H1 (cell line): Measurements from ENCODE around the gene KCNH5. TPM values are rescaled to one million over a fixed set of nuclear protein-coding genes. Genes with fewer than 3 reads are reported as not detected.

Experiments used
- CTCF ChIA-PET: fragments of 300-600 bp; sonication (Branson Sonifier 250); formaldehyde crosslinking; loops from one replicate; lab custom pipeline; 2021; ENCODE audit not compliant: partially characterized antibody; lab: Charles Lee
- POLR2A ChIA-PET: fragments of 300-600 bp; sonication (Branson Sonifier 250); formaldehyde crosslinking; loops from one replicate; lab custom pipeline; 2021; ENCODE audit warnings: inconsistent platforms; ENCODE audit not compliant: partially characterized antibody; lab: Charles Lee
- DNase-seq, 2 experiments: peaks; one replicate each; pipeline versions ENCODE4 v3.0.0 to v3.0.0-alpha.2; 2010 to 2022; ENCODE audit warnings: low spot score in 2 of 2, low read depth in 1 of 2, mixed read lengths in 1 of 2
- FAIRE-seq: peaks from 2 replicates; lab custom pipeline; 2011; peaks lifted over from hg19 to GRCh38; lab: Jason Lieb, UNC
- H2AFZ ChIP-seq: 2 replicates; pipeline ENCODE4 v1.8.1; 2012; ENCODE audit warnings: low read length, inconsistent platforms
- H2AK5ac ChIP-seq: 2 replicates; pipeline ENCODE4 v1.6.1; 2013; ENCODE audit warnings: low read depth, low read length
- H2BK120ac ChIP-seq: replicated peaks from 2 replicates; pipeline ENCODE3; 2013; ENCODE audit warnings: low read depth, low read length, inconsistent platforms
- H2BK12ac ChIP-seq: 2 replicates; pipeline ENCODE4 v1.6.1; 2013; ENCODE audit warnings: low read depth, low read length
- H2BK15ac ChIP-seq: 2 replicates; pipeline ENCODE4 v1.6.1; 2013; ENCODE audit warnings: low read length
- H2BK20ac ChIP-seq: 2 replicates; pipeline ENCODE4 v1.6.1; 2013; ENCODE audit warnings: low read length
- H2BK5ac ChIP-seq: 2 replicates; pipeline ENCODE4 v1.6.1; 2013; ENCODE audit warnings: low read depth, low read length
- H3K14ac ChIP-seq: 2 replicates; pipeline ENCODE4 v1.6.1; 2013; ENCODE audit warnings: inconsistent platforms; ENCODE audit not compliant: insufficient read length
- H3K18ac ChIP-seq: 2 replicates; pipeline ENCODE4 v1.6.1; 2013; ENCODE audit warnings: low read length; ENCODE audit errors: extremely low read depth
- H3K23ac ChIP-seq: 2 replicates; pipeline ENCODE4 v1.6.1; 2013; ENCODE audit warnings: inconsistent platforms; ENCODE audit not compliant: insufficient read length
- H3K23me2 ChIP-seq: 2 replicates; pipeline ENCODE4 v1.6.1; 2013; ENCODE audit warnings: low read depth, low read length
- H3K27ac ChIP-seq: 2 replicates; pipeline ENCODE4 v1.6.1; 2011; ENCODE audit warnings: low read depth, low read length, inconsistent platforms
- H3K27me3 ChIP-seq, 4 experiments: replicated peaks in 1 of 4; 1 replicate in 1 of 4; 2 replicates in 3 of 4; pipeline versions ENCODE4 v1.6.1 to v1.8.1; 2011 to 2013; ENCODE audit warnings: low read length in 3 of 4, mild to moderate bottlenecking in 3 of 4, inconsistent platforms in 2 of 4, mixed read lengths in 2 of 4, moderate library complexity in 1 of 4; ENCODE audit not compliant: control insufficient read depth in 3 of 4, insufficient read depth in 3 of 4; ENCODE audit errors: extremely low read depth in 1 of 4
- H3K36me3 ChIP-seq, 4 experiments: 2 replicates each; pipeline versions ENCODE4 v1.6.1 to v1.8.1; 2011 to 2013; ENCODE audit warnings: mild to moderate bottlenecking in 4 of 4, low read length in 3 of 4, moderate library complexity in 2 of 4, control low read depth in 1 of 4, inconsistent platforms in 1 of 4; ENCODE audit not compliant: insufficient read depth in 4 of 4, control insufficient read depth in 2 of 4
- H3K4ac ChIP-seq: replicated peaks from 2 replicates; pipeline ENCODE3; 2013; ENCODE audit warnings: low read length, low read depth, mixed read lengths, inconsistent platforms; ENCODE audit not compliant: insufficient read length
- H3K4me1 ChIP-seq, 4 experiments: replicated peaks in 1 of 4; 1 replicate in 1 of 4; 2 replicates in 3 of 4; pipeline versions ENCODE4 v1.6.1 to v1.8.1; 2011 to 2013; ENCODE audit warnings: low read length in 3 of 4, inconsistent platforms in 2 of 4, mixed read lengths in 1 of 4; ENCODE audit not compliant: insufficient read depth in 4 of 4, control insufficient read depth in 3 of 4
- H3K4me2 ChIP-seq, 2 experiments: 2 replicates each; pipeline versions ENCODE4 v1.6.1 to v1.8.1; 2011 to 2013; ENCODE audit warnings: low read depth in 2 of 2, low read length in 2 of 2, control low read depth in 1 of 2, inconsistent platforms in 1 of 2, mild to moderate bottlenecking in 1 of 2; ENCODE audit not compliant: insufficient read depth in 1 of 2
- H3K4me3 ChIP-seq, 4 experiments: fragments of 200-600, 300-600 bp in 1 of 4; sonication (generic), shearing (Covaris generic), sonication (Bioruptor Twin) in 1 of 4; 2 replicates each; pipeline versions ENCODE4 v1.5.1 to v1.8.1; 2011 to 2016; ENCODE audit warnings: low read length in 4 of 4, low read depth in 3 of 4, control low read depth in 2 of 4, inconsistent platforms in 2 of 4, mild to moderate bottlenecking in 2 of 4, mixed read lengths in 1 of 4, moderate library complexity in 1 of 4; ENCODE audit not compliant: insufficient read depth in 2 of 4; ENCODE audit errors: extremely low read depth in 1 of 4
- H3K56ac ChIP-seq: replicated peaks from 2 replicates; pipeline ENCODE3; 2013; ENCODE audit warnings: low read depth, mild to moderate bottlenecking, mixed read lengths, low read length, inconsistent platforms; ENCODE audit not compliant: insufficient read length
- H3K79me1 ChIP-seq: 2 replicates; pipeline ENCODE4 v1.6.1; 2013; ENCODE audit warnings: low read depth, low read length, control low read depth
- H3K79me2 ChIP-seq, 2 experiments: 2 replicates each; pipeline versions ENCODE4 v1.6.1 to v1.8.1; 2012 to 2013; ENCODE audit warnings: low read length in 2 of 2, mild to moderate bottlenecking in 2 of 2, inconsistent platforms in 1 of 2; ENCODE audit not compliant: insufficient read depth in 2 of 2, control insufficient read depth in 1 of 2
- H3K9ac ChIP-seq, 4 experiments: replicated peaks in 1 of 4; 1 replicate in 1 of 4; 2 replicates in 3 of 4; pipeline versions ENCODE4 v1.6.1 to v1.8.1; 2011 to 2013; ENCODE audit warnings: low read depth in 3 of 4, low read length in 3 of 4, control low read depth in 2 of 4, mild to moderate bottlenecking in 2 of 4, moderate library complexity in 2 of 4, inconsistent platforms in 1 of 4; ENCODE audit errors: extremely low read depth in 1 of 4
- H3K9me3 ChIP-seq, 2 experiments: 2 replicates each; pipeline versions ENCODE4 v1.6.1 to v1.8.1; 2012 to 2013; ENCODE audit warnings: mild to moderate bottlenecking in 2 of 2, moderate library complexity in 2 of 2, control low read depth in 1 of 2, inconsistent platforms in 1 of 2, low read depth in 1 of 2, low read length in 1 of 2, mixed read lengths in 1 of 2; ENCODE audit not compliant: insufficient read depth in 2 of 2
- H4K20me1 ChIP-seq, 2 experiments: replicated peaks in 1 of 2; 2 replicates each; pipeline versions ENCODE3 to v1.8.1; 2011 to 2013; ENCODE audit warnings: inconsistent platforms in 2 of 2, low read length in 2 of 2, mild to moderate bottlenecking in 1 of 2; ENCODE audit not compliant: insufficient read depth in 2 of 2, control insufficient read depth in 1 of 2
- H4K5ac ChIP-seq: 2 replicates; pipeline ENCODE4 v1.6.1; 2013; ENCODE audit warnings: low read length, low read depth, mixed read lengths, inconsistent platforms; ENCODE audit not compliant: insufficient read length
- H4K8ac ChIP-seq: 2 replicates; pipeline ENCODE4 v1.8.0; 2013; ENCODE audit warnings: mild to moderate bottlenecking, moderate library complexity, low read length, inconsistent platforms; ENCODE audit not compliant: insufficient read depth; ENCODE audit errors: extremely low read depth
- H4K91ac ChIP-seq: replicated peaks from 2 replicates; pipeline ENCODE3; 2013; ENCODE audit warnings: low read length, mixed read lengths, inconsistent platforms; ENCODE audit not compliant: insufficient read length
- CHD7 ChIP-seq: fragments of 300-600 bp; sonication (generic); IDR thresholded peaks from 2 replicates; pipeline ENCODE4 v1.7.1; 2012; ENCODE audit warnings: low read length, moderate library complexity, mild to moderate bottlenecking, inconsistent platforms; ENCODE audit not compliant: insufficient replicate concordance
- WGBS, 2 experiments: shearing (Covaris generic) in 1 of 2; methylation state at CpG; one replicate each; pipeline versions ENCODE4 v1.1.6 to v1.1.7; 2013 to 2015; ENCODE audit warnings: low lambda C conversion rate in 2 of 2, mixed read lengths in 2 of 2, inconsistent platforms in 1 of 2, low coverage in 1 of 2, missing lambda C conversion rate in 1 of 2; ENCODE audit not compliant: insufficient replicate concordance in 2 of 2, insufficient coverage in 1 of 2, insufficient read length in 1 of 2; ENCODE audit errors: extremely low coverage in 1 of 2, missing lambda C conversion rate in 1 of 2; 5-methylcytosine and 5-hydroxymethylcytosine counted together
- polyA plus RNA-seq, 7 experiments: library from polyadenylated mRNA; depleted of rRNA in 3 of 7; stranded (reverse) in 5 of 7; unstranded in 2 of 7; fragments of >200 nt in 5 of 7; fragments of 200-250 nt in 2 of 7; gene quantifications; 1 replicate in 5 of 7; 2 replicates in 1 of 7; 4 replicates in 1 of 7; pipeline versions ENCODE4 v1.2.1 to v1.2.3, GENCODE V29; 2011 to 2013; ENCODE audit warnings: missing spikeins in 2 of 7, mixed read lengths in 2 of 7
- total RNA-seq: library from RNA; stranded (reverse); fragmentation: NEBNext Ultra II Directional; extraction: Animal tissue kit (Norgen Biotek cat#: 25700); gene quantifications from 2 replicates; pipeline ENCODE4 v1.2.1, GENCODE V29; 2021

KCNH5 gene
- total and polyA plus RNA-seq, 2 of the 8 experiments (the other 6 are each of a cell fraction or from before 2014, with no cell fraction given), result 0.24 to 0.50 TPM

GRCh38 chr14:62819931-62820330, 225.3 kb downstream of the KCNH5 start:
- no peak overlapping the region for H2BK5ac ChIP-seq
- no peak overlapping the region for H2BK20ac ChIP-seq
- H3K27me3 ChIP-seq, result no peaks in the 10 kb centered on the region
- ChIA-PET CTCF (no interaction called here), POLR2A (no interaction called here)
- WGBS, 2 experiments, result 86% methylated on average over 1 of the region's 1 CpG; no CpG with 5 or more reads in 1 of the 2 experiments
- no peak overlapping the region for H4K91ac ChIP-seq
- H3K14ac ChIP-seq, result no peak overlapping the region
- H3K23ac ChIP-seq, result no peak overlapping the region
- H3K79me2 ChIP-seq, result no peaks in the 10 kb centered on the region
- no peaks in the 10 kb centered on the region for H3K36me3 ChIP-seq
- FAIRE-seq (no peak), DNase-seq (no peak)
- no peaks in the 10 kb centered on the region for H4K20me1 ChIP-seq
- H2AK5ac ChIP-seq, result no peak overlapping the region
- H2BK12ac ChIP-seq, result no peak overlapping the region
- H3K18ac ChIP-seq, result no peak overlapping the region
- no peak overlapping the region for H3K9ac ChIP-seq
- no peaks in the 10 kb centered on the region; a peak in 1 of 4 replicates for H3K9me3 ChIP-seq
- no peak overlapping the region for H2AFZ ChIP-seq
- no peak overlapping the region for H3K56ac ChIP-seq
- H3K4ac ChIP-seq, result no peak overlapping the region
- H3K23me2 ChIP-seq, result no peaks in the 10 kb centered on the region
- no peak overlapping the region for H3K27ac ChIP-seq
- no peak overlapping the region for H3K4me2 ChIP-seq
- H4K8ac ChIP-seq, result no peak overlapping the region
- no peak overlapping the region for H2BK120ac ChIP-seq
- H3K79me1 ChIP-seq, result no peaks in the 10 kb centered on the region
- H2BK15ac ChIP-seq, result no peak overlapping the region
- no peaks in the 10 kb centered on the region for H3K4me1 ChIP-seq
- no peak overlapping the region for H4K5ac ChIP-seq
- H3K4me3 ChIP-seq, result no peak overlapping the region
- TF ChIP-seq CHD7, result no peak
